MG63 (cell line): ENCODE data around the gene PCDHA6. TPM values are rescaled to one million over a fixed set of nuclear protein-coding genes. Genes with fewer than 3 reads are reported as not detected.
"Not testable (repeated sequence)": the region's sequence is repeated elsewhere in the genome, so short reads cannot be mapped to it uniquely, and the experiment has no call there.

ENCODE experiments used
- DNase-seq: peaks from one replicate; pipeline ENCODE4 v3.0.0-alpha.2; 2020
- H3K27me3 ChIP-seq: fragments of 250-450 bp; sonication (Bioruptor Pico); 2 replicates; pipeline ENCODE4 v1.5.1; 2020; ENCODE audit warnings: mild to moderate bottlenecking, moderate library complexity
- H3K36me3 ChIP-seq: fragments of 250-450 bp; sonication (Bioruptor Pico); 2 replicates; pipeline ENCODE4 v1.5.1; 2020; ENCODE audit warnings: mild to moderate bottlenecking, moderate library complexity
- H3K4me3 ChIP-seq: fragments of 250-450 bp; sonication (Bioruptor Pico); 2 replicates; pipeline ENCODE4 v1.5.1; 2020; ENCODE audit warnings: mild to moderate bottlenecking, moderate library complexity
- H3K9me3 ChIP-seq: fragments of 250-450 bp; sonication (Bioruptor Pico); 2 replicates; pipeline ENCODE4 v1.5.1; 2020; ENCODE audit warnings: mild to moderate bottlenecking, moderate library complexity
- total RNA-seq: library from RNA; depleted of rRNA; stranded (reverse); fragments of >200 nt; shearing (Covaris generic); gene quantifications from 2 replicates; pipeline ENCODE4 v1.2.3, GENCODE V29; 2014; ENCODE audit warnings: low replicate concordance

The PCDHA6 gene
- total RNA-seq, 1 experiment from 2014 or later, result not detected

GRCh38 chr5:140842798-140843733 lies 15.3 kb downstream of the PCDHA6 start:
- Histone ChIP-seq H3K27me3 (peaks cover 6% of the 10 kb centered on the region), H3K9me3 (peaks cover 10% of the 10 kb centered on the region), H3K4me3 (no peak overlapping the region), H3K36me3 (no peaks in the 10 kb centered on the region)
- DNase-seq, result no peak

DNA sequence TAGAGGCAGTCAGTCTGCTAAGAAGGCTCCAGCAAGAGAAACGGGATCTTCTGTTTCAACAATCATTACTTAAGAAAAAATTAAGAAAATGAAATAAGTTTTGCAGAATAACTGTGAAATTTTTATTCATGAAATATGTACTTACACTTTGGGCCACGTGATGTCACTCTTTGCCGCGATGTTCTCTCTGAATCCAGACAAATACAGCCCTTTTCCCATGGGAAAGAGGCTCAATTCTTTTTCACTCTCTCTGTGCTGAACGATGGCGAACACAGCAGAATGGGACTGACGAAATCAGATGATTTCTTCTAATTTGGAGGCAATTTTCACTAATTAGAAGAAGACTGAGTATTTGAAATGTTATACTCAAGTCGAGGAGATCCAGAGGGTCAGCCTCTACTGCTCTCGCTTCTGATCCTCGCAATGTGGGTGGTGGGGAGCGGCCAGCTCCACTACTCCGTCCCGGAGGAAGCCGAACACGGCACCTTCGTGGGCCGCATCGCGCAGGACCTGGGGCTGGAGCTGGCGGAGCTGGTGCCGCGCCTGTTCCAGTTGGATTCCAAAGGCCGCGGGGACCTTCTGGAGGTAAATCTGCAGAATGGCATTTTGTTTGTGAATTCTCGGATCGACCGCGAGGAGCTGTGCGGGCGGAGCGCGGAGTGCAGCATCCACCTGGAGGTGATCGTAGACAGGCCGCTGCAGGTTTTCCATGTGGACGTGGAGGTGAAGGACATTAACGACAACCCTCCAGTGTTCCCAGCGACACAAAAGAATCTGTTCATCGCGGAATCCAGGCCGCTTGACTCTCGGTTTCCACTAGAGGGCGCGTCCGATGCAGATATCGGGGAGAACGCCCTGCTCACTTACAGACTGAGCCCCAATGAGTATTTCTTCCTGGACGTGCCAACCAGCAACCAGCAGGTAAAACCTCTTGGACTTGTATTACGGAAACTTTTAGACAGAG lies 20.7 kb downstream of the PCDHA6 start, which contains the start of gene PCDHA9:
PCDHA9 (plus strand) TSS at position 244 of the 964 bp plus-strand sequence; CDS start at position 358, 114 bp downstream.
- DNase-seq, H3K27me3 ChIP-seq, H3K36me3 ChIP-seq, H3K9me3 ChIP-seq, H3K4me3 ChIP-seq: not testable (repeated sequence)

GRCh38 chr5:140849831-140850634 lies 22.3 kb downstream of the PCDHA6 start:
- not testable (repeated sequence) for H3K9me3 ChIP-seq, DNase-seq, H3K4me3 ChIP-seq, H3K36me3 ChIP-seq, H3K27me3 ChIP-seq

DNA sequence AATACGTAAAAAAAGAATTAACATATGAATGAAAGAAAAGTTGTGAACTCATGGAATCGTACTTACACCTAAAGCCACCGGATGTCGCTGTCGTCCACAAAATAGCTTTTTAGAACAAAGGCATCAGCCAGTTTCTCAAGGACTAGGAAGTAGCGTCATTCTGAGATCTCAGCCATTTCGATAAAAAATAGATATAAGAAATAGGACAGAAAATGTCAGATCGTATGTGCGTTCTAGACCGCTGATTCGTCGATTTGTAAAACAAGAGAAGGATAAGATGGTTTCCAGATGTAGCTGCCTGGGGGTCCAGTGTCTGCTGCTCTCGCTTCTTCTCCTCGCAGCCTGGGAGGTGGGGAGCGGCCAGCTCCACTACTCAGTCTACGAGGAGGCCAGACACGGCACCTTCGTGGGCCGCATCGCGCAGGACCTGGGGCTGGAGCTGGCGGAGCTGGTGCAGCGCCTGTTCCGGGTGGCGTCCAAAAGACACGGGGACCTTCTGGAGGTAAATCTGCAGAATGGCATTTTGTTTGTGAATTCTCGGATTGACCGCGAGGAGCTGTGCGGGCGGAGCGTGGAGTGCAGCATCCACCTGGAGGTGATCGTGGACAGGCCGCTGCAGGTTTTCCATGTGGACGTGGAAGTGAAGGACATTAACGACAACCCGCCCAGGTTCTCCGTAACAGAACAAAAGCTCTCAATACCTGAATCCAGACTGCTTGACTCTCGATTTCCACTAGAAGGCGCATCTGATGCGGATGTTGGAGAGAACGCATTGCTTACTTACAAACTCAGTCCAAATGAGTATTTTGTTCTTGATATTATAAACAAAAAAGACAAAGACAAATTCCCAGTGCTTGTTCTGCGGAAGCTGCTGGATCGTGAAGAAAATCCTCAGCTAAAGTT lies 28.3 kb downstream of the PCDHA6 start, which contains the start of gene PCDHA10:
PCDHA10 (plus strand) TSS at position 126 of the 903 bp plus-strand sequence; CDS start at position 278, 152 bp downstream.
- Histone ChIP-seq H3K27me3 (peaks cover 5% of the 10 kb centered on the region), H3K4me3 (no peak within 1 kb of the TSS), H3K9me3 (no peaks in the 10 kb centered on the region), H3K36me3 (no peaks in the 10 kb centered on the region)
- no peak for DNase-seq

- no peak overlapping the region for H3K4me3 ChIP-seq
- H3K9me3 ChIP-seq, result no peaks in the 10 kb centered on the region
Measured at GRCh38 chr5:140857177-140857986, 29.6 kb downstream of the PCDHA6 start.

GRCh38 chr5:140857987-140858240 lies 30.2 kb downstream of the PCDHA6 start:
- DNase-seq, result no peak
- Histone ChIP-seq H3K9me3 (no peaks in the 10 kb centered on the region), H3K36me3 (no peaks in the 10 kb centered on the region), H3K27me3 (peaks cover 5% of the 10 kb centered on the region; the same call in 1 of the 2 replicates), H3K4me3 (no peak overlapping the region)

More at GRCh38 chr5:140857177-140857986, 29.6 kb downstream of the PCDHA6 start:
- no peak for DNase-seq
- H3K27me3 ChIP-seq, result peaks cover 5% of the 10 kb centered on the region; the same call in 1 of the 2 replicates
- no peaks in the 10 kb centered on the region for H3K36me3 ChIP-seq

GRCh38 chr5:140862441-140863295 lies 34.9 kb downstream of the PCDHA6 start:
- H3K4me3 ChIP-seq, result no peak overlapping the region

GRCh38 chr5:140868721-140869554 lies 41.2 kb downstream of the PCDHA6 start, which contains the start of gene PCDHA11:
PCDHA11 (plus strand) TSS chr5:140868957; CDS start chr5:140869104, 147 bp downstream.
- no peaks in the 10 kb centered on the region for H3K9me3 ChIP-seq
- no peaks in the 10 kb centered on the region for H3K36me3 ChIP-seq
- DNase-seq, result no peak
- peaks cover 6% of the 10 kb centered on the region for H3K27me3 ChIP-seq
- H3K4me3 ChIP-seq, result no peak within 1 kb of the TSS

More at GRCh38 chr5:140862441-140863295, 34.9 kb downstream of the PCDHA6 start:
- H3K9me3 ChIP-seq, result no peaks in the 10 kb centered on the region
- H3K36me3 ChIP-seq, result no peaks in the 10 kb centered on the region
- DNase-seq, result no peak
- peaks cover 6% of the 10 kb centered on the region for H3K27me3 ChIP-seq

DNA sequence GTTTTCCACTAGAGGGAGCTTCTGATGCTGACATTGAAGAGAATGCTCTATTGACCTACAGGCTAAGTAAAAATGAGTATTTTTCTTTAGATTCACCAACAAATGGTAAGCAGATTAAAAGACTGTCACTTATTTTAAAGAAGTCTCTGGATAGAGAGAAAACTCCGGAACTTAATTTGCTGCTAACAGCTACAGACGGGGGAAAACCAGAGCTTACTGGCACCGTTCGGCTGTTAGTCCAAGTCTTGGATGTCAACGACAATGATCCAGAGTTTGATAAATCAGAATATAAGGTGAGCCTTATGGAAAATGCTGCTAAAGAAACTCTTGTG lies 41.8 kb downstream of the PCDHA6 start:
- Histone ChIP-seq H3K36me3 (no peaks in the 10 kb centered on the region), H3K9me3 (no peaks in the 10 kb centered on the region), H3K4me3 (no peak overlapping the region), H3K27me3 (peaks cover 5% of the 10 kb centered on the region)
- DNase-seq, result no peak

DNA sequence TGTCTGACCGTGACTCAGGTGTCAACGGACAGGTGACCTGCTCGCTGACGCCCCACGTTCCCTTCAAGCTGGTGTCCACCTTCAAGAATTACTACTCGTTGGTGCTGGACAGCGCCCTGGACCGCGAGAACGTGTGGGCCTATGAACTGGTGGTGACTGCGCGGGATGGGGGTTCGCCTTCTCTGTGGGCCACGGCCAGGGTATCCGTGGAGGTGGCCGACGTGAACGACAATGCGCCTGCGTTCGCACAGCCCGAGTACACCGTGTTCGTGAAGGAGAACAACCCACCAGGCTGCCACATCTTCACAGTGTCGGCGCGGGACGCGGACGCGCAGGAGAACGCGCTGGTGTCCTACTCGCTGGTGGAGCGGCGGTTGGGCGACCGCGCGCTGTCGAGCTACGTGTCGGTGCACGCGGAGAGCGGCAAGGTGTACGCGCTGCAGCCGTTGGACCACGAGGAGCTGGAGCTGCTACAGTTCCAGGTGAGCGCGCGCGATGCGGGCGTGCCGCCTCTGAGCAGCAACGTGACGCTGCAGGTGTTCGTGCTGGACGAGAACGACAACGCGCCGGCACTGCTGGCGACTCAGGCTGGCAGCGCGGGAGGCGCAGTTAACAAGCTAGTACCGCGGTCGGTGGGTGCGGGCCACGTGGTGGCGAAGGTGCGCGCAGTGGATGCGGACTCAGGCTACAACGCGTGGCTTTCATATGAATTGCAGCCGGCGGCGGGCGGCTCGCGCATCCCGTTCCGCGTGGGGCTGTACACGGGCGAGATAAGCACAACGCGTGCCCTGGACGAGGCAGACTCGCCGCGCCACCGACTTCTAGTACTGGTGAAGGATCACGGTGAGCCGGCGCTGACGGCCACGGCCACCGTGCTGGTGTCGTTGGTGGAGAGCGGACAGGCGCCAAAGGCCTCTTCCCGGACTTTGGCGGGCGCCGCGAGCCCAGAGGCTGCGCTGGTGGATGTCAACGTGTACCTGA lies 42.8 kb downstream of the PCDHA6 start:
- no peak for DNase-seq
- H3K36me3 ChIP-seq, result no peaks in the 10 kb centered on the region
- peaks cover 4% of the 10 kb centered on the region for H3K27me3 ChIP-seq
- H3K4me3 ChIP-seq, result no peak overlapping the region
- H3K9me3 ChIP-seq, result no peaks in the 10 kb centered on the region

DNA sequence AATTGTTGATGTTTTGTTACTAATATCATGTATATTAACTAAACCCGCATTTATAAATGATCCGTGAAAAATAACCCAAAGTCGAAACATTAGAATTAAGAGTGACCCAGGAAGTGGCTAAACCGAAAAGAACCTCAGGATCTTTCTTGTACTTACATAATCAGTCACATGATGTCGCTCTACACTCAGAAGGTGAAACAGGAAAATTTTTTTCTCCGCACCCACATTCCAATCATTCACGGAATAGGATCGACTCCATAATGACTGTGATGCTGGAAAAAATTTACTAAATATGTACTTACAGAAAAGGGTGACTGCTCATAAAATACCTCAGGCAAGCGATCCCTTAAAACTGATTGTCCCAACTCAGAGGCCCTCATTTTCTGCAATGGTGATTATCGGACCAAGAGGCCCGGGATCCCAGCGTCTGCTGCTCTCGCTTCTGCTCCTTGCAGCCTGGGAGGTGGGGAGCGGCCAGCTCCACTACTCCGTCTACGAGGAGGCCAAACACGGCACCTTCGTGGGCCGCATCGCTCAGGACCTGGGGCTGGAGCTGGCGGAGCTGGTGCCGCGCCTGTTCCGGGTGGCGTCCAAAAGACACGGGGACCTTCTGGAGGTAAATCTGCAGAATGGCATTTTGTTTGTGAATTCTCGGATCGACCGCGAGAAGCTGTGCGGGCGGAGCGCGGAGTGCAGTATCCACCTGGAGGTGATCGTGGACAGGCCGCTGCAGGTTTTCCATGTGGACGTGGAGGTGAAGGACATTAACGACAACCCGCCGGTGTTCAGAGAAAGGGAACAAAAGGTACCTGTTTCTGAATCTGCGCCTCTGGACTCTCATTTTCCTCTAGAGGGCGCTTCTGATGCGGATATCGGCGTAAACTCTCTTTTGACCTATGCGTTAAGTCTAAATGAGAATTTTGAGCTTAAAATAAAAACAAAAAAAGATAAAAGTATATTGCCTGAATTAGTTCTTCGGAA lies 47.6 kb downstream of the PCDHA6 start, which contains the start of gene PCDHA12:
PCDHA12 (plus strand) TSS at position 224 of the 981 bp plus-strand sequence; CDS start at position 389, 165 bp downstream.
- no peak within 1 kb of the TSS for H3K4me3 ChIP-seq
- H3K36me3 ChIP-seq, result no peaks in the 10 kb centered on the region
- H3K27me3 ChIP-seq, result no peaks in the 10 kb centered on the region; the same call in 1 of the 2 replicates
- no peak for DNase-seq
- no peaks in the 10 kb centered on the region for H3K9me3 ChIP-seq
